Measurements from ENCODE around the gene UFD1. TPM values are rescaled to one million over a fixed set of nuclear protein-coding genes. Genes with fewer than 3 reads are reported as not detected.

UFD1 gene
- polyA plus RNA-seq, 1 of the 3 experiments (the other 2 are of a cell fraction), result 111 TPM

GRCh38 chr22:19430890-19431541 is 48.0 kb downstream of the UFD1 start:
- peaks cover 20% of the 10 kb centered on the region for H4K20me1 ChIP-seq (ENCODE audit: insufficient read depth)
- no peaks in the 10 kb centered on the region for H3K27me3 ChIP-seq (ENCODE audit: insufficient read depth)
- no peaks in the 10 kb centered on the region for H3K9me3 ChIP-seq
- H3K4me2 ChIP-seq, result peak overlapping the region; percentile 95
- H3F3A ChIP-seq (replicated peaks; ENCODE audit: insufficient read depth), result peaks cover 3% of the 10 kb centered on the region
- CTCF ChIA-PET, result interaction anchor here (1.0 to 2.5 kb wide), 4 partner anchors 15 to 286 kb away, joined by 3 to 9 read pairs (median 6); partner anchors contain the start of genes ESS2 and SLC25A1
- no peaks in the 10 kb centered on the region for H3K9me2 ChIP-seq
- H3K79me2 ChIP-seq (ENCODE audit: insufficient read depth), result peaks cover 70% of the 10 kb centered on the region
- peaks cover 5 to 18% of the 10 kb centered on the region in 2 experiments; a peak in 3 of 4 replicates for H3K4me1 ChIP-seq (ENCODE audit: control insufficient read depth in 1 of 2, insufficient read depth in 2 of 2, low read depth in 1 of 2, low read length in 1 of 2)
- peak; percentile 62 for DNase-seq
- peaks cover 10 to 14% of the 10 kb centered on the region in 2 experiments for H3K36me3 ChIP-seq (replicated peaks in 1 of 2; ENCODE audit: control insufficient read depth in 1 of 2, insufficient read depth in 2 of 2, low read length in 1 of 2)
- H3K4me3 ChIP-seq (ENCODE audit: low read depth in 2 of 2, low read length in 1 of 2), result peak overlapping the region; percentile 83 to 90
- H3K27ac ChIP-seq (ENCODE audit: low read depth in 2 of 2, low read length in 1 of 2), result peak overlapping the region; percentile 52 to 95
- 0% methylated on average over 13 of the region's 53 CpGs for WGBS (ENCODE audit: low lambda C conversion rate)
- H3K9ac ChIP-seq, result peak overlapping the region; percentile 86
- POLR2A ChIA-PET, result interaction anchor here (1.0 to 2.1 kb wide), 3 partner anchors 49 to 252 kb away, joined by 3 to 7 read pairs (median 7); partner anchors contain the start of genes CDC45, SLC25A1 and UFD1
- H2AFZ ChIP-seq (ENCODE audit: low read depth), result no peak overlapping the region; the same call in 1 of the 2 replicates
- no peak for TF ChIP-seq TCF12 (IDR thresholded peaks at IDR 0.05)
- no peak for TF ChIP-seq TAF1 (IDR thresholded peaks at IDR 0.05; ENCODE audit: borderline replicate concordance, low read depth, low read length)
- TF ChIP-seq EZH2phosphoT487 (IDR thresholded peaks at IDR 0.05; ENCODE audit: borderline replicate concordance, low read depth), result no peak
- TF ChIP-seq FOXJ3 (CRISPR knock-in tag; IDR thresholded peaks at IDR 0.05), result no peak
- no peak for TF ChIP-seq MEF2A (IDR thresholded peaks at IDR 0.05; ENCODE audit: borderline replicate concordance, low read depth)
- TF ChIP-seq, protein P1, sequence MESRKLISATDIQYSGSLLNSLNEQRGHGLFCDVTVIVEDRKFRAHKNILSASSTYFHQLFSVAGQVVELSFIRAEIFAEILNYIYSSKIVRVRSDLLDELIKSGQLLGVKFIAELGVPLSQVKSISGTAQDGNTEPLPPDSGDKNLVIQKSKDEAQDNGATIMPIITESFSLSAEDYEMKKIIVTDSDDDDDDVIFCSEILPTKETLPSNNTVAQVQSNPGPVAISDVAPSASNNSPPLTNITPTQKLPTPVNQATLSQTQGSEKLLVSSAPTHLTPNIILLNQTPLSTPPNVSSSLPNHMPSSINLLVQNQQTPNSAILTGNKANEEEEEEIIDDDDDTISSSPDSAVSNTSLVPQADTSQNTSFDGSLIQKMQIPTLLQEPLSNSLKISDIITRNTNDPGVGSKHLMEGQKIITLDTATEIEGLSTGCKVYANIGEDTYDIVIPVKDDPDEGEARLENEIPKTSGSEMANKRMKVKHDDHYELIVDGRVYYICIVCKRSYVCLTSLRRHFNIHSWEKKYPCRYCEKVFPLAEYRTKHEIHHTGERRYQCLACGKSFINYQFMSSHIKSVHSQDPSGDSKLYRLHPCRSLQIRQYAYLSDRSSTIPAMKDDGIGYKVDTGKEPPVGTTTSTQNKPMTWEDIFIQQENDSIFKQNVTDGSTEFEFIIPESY (IDR thresholded peaks at IDR 0.05; ENCODE audit: borderline replicate concordance, low read depth), result no peak
- no peak for TF ChIP-seq SIN3A (IDR thresholded peaks at IDR 0.05; ENCODE audit: borderline replicate concordance, low read depth, low read length)
- TF ChIP-seq CHD2 (IDR thresholded peaks at IDR 0.05; ENCODE audit: low read length, partially characterized antibody), result no peak
- TF ChIP-seq GABPA (IDR thresholded peaks at IDR 0.05; ENCODE audit: low read depth), result no peak
- no peak for TF ChIP-seq TEAD4 (IDR thresholded peaks at IDR 0.05; ENCODE audit: borderline replicate concordance, insufficient read depth)
- TF ChIP-seq NFIC (IDR thresholded peaks at IDR 0.05; ENCODE audit: borderline replicate concordance), result no peak
- no peak for TF ChIP-seq SMC3 (IDR thresholded peaks at IDR 0.05; ENCODE audit: low read depth, low read length)
- TF ChIP-seq RFX5 (IDR thresholded peaks at IDR 0.05; ENCODE audit: low read length), result no peak
- TF ChIP-seq RAD21 (IDR thresholded peaks at IDR 0.05; ENCODE audit: low read length), result no peak
- TF ChIP-seq, protein P2, sequence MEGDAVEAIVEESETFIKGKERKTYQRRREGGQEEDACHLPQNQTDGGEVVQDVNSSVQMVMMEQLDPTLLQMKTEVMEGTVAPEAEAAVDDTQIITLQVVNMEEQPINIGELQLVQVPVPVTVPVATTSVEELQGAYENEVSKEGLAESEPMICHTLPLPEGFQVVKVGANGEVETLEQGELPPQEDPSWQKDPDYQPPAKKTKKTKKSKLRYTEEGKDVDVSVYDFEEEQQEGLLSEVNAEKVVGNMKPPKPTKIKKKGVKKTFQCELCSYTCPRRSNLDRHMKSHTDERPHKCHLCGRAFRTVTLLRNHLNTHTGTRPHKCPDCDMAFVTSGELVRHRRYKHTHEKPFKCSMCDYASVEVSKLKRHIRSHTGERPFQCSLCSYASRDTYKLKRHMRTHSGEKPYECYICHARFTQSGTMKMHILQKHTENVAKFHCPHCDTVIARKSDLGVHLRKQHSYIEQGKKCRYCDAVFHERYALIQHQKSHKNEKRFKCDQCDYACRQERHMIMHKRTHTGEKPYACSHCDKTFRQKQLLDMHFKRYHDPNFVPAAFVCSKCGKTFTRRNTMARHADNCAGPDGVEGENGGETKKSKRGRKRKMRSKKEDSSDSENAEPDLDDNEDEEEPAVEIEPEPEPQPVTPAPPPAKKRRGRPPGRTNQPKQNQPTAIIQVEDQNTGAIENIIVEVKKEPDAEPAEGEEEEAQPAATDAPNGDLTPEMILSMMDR (IDR thresholded peaks at IDR 0.05), result peak; percentile 41
- no peak for TF ChIP-seq USF2 (IDR thresholded peaks at IDR 0.05; ENCODE audit: borderline replicate concordance, low read depth, low read length)
- TF ChIP-seq GATA2 (CRISPR knock-in tag; IDR thresholded peaks at IDR 0.05), result no peak
- no peak for TF ChIP-seq YY1 (IDR thresholded peaks at IDR 0.05; ENCODE audit: low read depth)
- TF ChIP-seq FOXM1 (IDR thresholded peaks at IDR 0.05; ENCODE audit: low read depth), result no peak
- no peak for TF ChIP-seq POLR2AphosphoS5 (IDR thresholded peaks at IDR 0.05; ENCODE audit: low read depth, low read length)
- TF ChIP-seq ELF1 (IDR thresholded peaks at IDR 0.05), result 0 out of 2 replicates have a peak, but pooled peaks have one; percentile 6
- no peak for TF ChIP-seq JUND (IDR thresholded peaks at IDR 0.05)
- no peak for TF ChIP-seq FOSL2 (IDR thresholded peaks at IDR 0.05; ENCODE audit: borderline replicate concordance, low read depth)
- no peak for TF ChIP-seq USF1 (IDR thresholded peaks at IDR 0.05; ENCODE audit: borderline replicate concordance, low read depth)
- TF ChIP-seq MXI1 (IDR thresholded peaks at IDR 0.05; ENCODE audit: low read depth, low read length), result peak; percentile 70
- no peak for TF ChIP-seq IRF3 (IDR thresholded peaks at IDR 0.05; ENCODE audit: low read depth, low read length)
- no peak for TF ChIP-seq NRF1 (IDR thresholded peaks at IDR 0.05; ENCODE audit: low read depth, low read length)
- TF ChIP-seq RXRA (IDR thresholded peaks at IDR 0.05; ENCODE audit: borderline replicate concordance, low read depth), result no peak
- no peak for TF ChIP-seq RCOR1 (IDR thresholded peaks at IDR 0.05; ENCODE audit: low read length)

All from SK-N-SH (cell line).